Muscle layer of duodenum (tissue), 2 donors: ENCODE data around the gene HIPK2.
"Not testable (repeated sequence)": the region's sequence is repeated elsewhere in the genome, so short reads cannot be mapped to it uniquely, and the experiment has no call there.

Experiments
- H3K27ac ChIP-seq: one replicate; pipeline ENCODE4 v1.7.0; 2013; ENCODE audit warnings: mild to moderate bottlenecking, low read length
- H3K27me3 ChIP-seq: one replicate; pipeline ENCODE4 v1.7.0; 2013; ENCODE audit warnings: low read depth, mild to moderate bottlenecking, control low read depth, low read length
- H3K36me3 ChIP-seq, 2 donors: one replicate each; pipeline ENCODE4 v1.7.0; 2013; ENCODE audit warnings: low read length in 2 of 2, control low read depth in 1 of 2, mild to moderate bottlenecking in 1 of 2; ENCODE audit not compliant: insufficient read depth in 2 of 2, control insufficient read depth in 1 of 2
- H3K4me1 ChIP-seq, 2 donors: one replicate each; pipeline ENCODE4 v1.7.0; 2013; ENCODE audit warnings: low read length in 2 of 2, mild to moderate bottlenecking in 2 of 2, control low read depth in 1 of 2, moderate library complexity in 1 of 2; ENCODE audit not compliant: insufficient read depth in 2 of 2, control insufficient read depth in 1 of 2
- H3K4me3 ChIP-seq, 2 donors: one replicate each; pipeline ENCODE4 v1.7.0; 2013; ENCODE audit warnings: low read length in 2 of 2, low read depth in 1 of 2, mild to moderate bottlenecking in 1 of 2
- H3K9me3 ChIP-seq, 2 donors: one replicate each; pipeline ENCODE4 v1.7.0; 2013; ENCODE audit warnings: low read length in 2 of 2, control low read depth in 1 of 2, mild to moderate bottlenecking in 1 of 2; ENCODE audit not compliant: control insufficient read depth in 1 of 2
- donor health status: healthy.

HIPK2 gene

DNA sequence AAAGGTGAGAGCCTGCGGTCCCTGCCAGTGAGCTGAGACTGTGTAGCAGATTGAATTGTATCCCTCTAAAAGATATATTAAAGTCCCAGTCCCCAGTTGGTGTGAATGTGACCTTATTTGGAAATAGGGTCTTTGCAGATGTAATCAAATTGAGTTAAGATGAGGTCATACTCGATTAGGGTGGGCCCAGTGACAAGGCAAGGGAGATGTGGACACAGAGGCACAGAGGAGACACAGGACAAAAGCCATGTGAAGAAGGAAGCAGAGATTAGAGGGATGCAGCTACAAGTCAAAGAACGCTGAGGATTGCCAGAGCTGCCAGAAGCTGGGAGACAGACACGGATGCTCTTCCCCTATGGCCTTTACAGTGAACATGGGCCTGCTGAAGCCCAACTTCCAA, 150.0 kb downstream of the HIPK2 start:
- Histone ChIP-seq H3K27me3 (no peaks in the 10 kb centered on the region), H3K4me3 (no peak overlapping the region), H3K9me3 (no peaks in the 10 kb centered on the region), H3K27ac (no peak overlapping the region), H3K4me1 (no peaks in the 10 kb centered on the region), H3K36me3 (peaks cover 43 to 46% of the 10 kb centered on the region in 2 donors)

DNA sequence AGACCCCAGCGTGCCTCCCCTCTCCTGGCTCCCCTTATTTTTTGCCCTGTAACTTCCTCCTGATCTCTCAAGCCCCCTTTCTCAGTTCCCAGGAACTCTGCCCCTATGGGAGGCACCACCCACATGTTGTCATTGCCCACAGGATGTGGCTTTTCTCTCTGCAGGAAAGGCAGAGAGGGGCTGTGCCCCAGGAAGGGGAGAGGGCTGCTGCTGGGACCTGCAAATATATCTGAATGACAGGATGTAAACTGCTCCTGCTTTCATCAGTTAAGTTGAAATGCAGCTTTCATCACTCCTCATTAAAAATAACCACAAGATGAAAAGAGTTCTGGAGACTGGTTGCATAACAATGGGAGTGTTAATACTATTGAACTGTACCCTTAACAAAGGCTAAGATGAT, 151.0 kb downstream of the HIPK2 start:
- Histone ChIP-seq H3K36me3 (peaks cover 46 to 48% of the 10 kb centered on the region in 2 donors), H3K4me3 (no peak overlapping the region), H3K9me3 (no peaks in the 10 kb centered on the region), H3K27ac (no peak overlapping the region), H3K4me1 (no peaks in the 10 kb centered on the region), H3K27me3 (no peaks in the 10 kb centered on the region)

DNA sequence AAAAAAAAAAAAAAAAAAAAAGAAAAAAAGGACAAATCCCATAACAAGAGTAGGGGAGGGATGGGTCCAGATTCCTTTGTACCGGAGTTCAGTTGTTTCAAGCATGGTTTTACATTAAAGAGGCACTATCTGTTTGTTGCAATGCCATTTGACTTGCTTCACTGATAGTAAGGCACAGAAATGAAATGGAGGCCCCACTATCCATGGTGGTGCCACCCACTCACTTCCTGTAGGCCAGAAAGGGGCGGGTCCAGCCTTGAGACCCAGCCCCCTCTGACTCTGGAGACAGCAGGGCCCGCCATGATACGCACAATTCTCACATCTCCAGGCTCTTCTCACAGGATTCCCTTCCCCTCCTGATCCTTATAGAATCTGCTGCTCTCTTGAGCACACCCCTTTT, 154.3 kb downstream of the HIPK2 start:
- Histone ChIP-seq H3K36me3 (peaks cover 31 to 51% of the 10 kb centered on the region in 2 donors), H3K4me1 (no peaks in the 10 kb centered on the region), H3K27ac (no peak overlapping the region), H3K9me3 (no peaks in the 10 kb centered on the region), H3K27me3 (no peaks in the 10 kb centered on the region), H3K4me3 (no peak overlapping the region)

DNA sequence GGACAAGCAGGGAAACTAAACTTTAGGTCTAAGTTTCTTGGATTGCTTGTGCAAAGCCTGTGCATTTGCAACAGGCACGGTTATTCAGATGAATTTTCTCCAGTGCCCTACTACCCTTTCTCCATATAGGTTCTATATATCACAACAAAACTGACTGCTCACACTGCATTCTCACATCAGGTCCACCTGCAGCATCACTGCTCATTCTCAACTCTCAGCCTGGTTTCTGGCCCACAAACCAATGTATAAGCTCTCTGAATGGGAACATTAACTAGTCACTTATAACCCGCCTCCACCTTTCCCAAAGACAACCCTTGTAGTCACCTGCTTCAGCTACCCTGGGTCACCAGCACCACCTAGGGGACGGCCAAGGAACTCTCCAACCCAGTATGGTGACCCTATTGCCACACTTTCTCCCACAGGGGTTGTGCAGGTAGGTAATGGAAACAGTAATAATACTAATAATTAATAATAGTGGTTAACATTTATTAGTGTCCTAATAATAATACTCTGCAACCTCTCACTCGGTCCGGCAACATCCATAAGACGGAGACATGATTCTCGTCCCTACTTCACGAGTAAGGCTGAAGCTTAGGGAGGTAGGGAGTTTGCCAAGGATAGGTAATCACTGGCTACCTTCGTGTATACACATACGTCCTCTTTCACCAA, 157.0 kb downstream of the HIPK2 start:
- Histone ChIP-seq H3K9me3 (no peaks in the 10 kb centered on the region), H3K4me1 (no peaks in the 10 kb centered on the region), H3K27ac (no peak overlapping the region), H3K4me3 (no peak overlapping the region), H3K36me3 (peaks cover 35 to 64% of the 10 kb centered on the region in 2 donors), H3K27me3 (no peaks in the 10 kb centered on the region)

DNA sequence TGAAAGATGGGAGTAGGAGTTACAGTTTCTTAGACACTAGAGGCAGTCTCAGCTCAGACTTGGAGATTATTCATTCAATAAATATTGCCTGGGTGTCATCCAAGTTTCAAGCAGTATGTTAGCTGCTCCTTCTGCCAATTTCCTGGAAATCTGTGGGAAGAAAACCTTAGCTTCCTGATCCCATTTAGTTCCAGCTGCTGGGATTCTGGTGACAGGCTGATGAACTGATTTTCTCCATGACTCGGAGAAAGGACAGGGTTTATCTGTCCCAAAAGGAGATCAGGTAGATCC, 158.5 kb downstream of the HIPK2 start:
- H3K9me3 ChIP-seq = no peaks in the 10 kb centered on the region
- no peaks in the 10 kb centered on the region for H3K27me3 ChIP-seq
- no peaks in the 10 kb centered on the region for H3K4me1 ChIP-seq
- no peak overlapping the region for H3K4me3 ChIP-seq
- H3K27ac ChIP-seq = no peak overlapping the region
- H3K36me3 ChIP-seq = peaks cover 35 to 59% of the 10 kb centered on the region in 2 donors

DNA sequence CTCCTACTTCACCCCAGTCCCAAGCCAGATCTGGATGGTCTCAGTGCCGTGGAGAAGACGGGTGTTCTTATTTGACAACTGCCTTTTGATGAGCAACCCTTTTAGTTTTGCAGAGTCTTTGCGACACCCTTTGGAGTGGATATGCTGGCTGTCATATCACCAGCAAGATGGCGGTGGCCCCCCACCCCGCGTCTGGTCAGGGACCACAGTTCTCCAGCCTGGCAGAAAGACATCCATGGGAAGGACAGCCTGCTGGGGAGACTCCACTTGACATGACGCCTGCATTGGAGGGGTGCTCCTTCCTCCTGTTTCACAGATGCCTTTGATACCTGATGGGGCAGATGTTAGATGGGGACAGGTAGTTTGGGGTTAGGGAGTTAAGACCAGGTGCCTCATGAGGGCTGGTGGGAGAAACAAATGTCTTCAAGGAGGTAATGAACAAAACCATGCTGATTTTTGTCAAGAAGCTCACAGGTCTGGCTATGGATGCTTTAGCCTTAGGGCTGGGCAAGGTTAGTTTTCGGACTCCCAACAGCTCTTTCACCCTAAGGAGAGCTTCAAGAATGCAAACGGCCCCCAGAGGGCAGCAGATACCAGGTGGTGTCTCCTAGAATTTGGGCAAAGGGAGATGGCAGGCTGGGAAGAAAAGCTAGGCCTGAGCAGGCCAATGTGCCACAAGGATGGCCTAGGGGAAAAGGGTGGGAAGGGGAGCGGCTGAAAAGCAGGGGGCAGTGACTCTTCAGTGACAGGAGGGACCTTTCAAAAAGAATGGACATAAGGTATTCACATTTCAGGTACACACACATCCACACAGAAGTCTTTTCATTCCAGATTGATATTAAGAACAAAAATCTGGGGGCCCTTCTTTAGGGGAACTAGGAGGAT, 159.1 kb downstream of the HIPK2 start:
- H3K27ac ChIP-seq = no peak overlapping the region
- no peaks in the 10 kb centered on the region for H3K4me1 ChIP-seq
- peaks cover 40 to 64% of the 10 kb centered on the region in 2 donors for H3K36me3 ChIP-seq
- no peaks in the 10 kb centered on the region for H3K27me3 ChIP-seq
- no peaks in the 10 kb centered on the region for H3K9me3 ChIP-seq
- H3K4me3 ChIP-seq = no peak overlapping the region

DNA sequence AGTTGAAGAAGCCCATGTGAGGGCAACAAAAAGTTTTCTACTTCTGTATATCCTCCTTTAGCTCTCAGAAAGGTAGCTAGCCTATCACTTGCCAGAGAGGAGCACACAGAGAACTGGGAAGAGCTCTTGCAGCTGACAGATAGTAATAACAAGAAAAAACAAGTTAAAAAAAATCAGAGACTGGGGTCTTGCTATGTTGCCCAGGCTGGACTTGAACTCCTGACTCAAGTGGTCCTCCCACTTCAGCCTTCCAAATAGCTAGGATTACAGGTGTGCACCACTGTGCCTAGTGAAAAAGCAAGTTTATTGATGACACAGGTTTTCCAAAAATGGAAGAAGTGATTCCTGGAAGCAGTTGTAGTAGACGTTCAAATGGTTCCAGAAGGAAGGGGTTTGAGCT, 160.7 kb downstream of the HIPK2 start:
- Histone ChIP-seq H3K9me3 (no peaks in the 10 kb centered on the region), H3K4me3 (no peak overlapping the region), H3K4me1 (no peaks in the 10 kb centered on the region), H3K36me3 (peaks cover 56 to 65% of the 10 kb centered on the region in 2 donors), H3K27me3 (no peaks in the 10 kb centered on the region), H3K27ac (no peak overlapping the region)

DNA sequence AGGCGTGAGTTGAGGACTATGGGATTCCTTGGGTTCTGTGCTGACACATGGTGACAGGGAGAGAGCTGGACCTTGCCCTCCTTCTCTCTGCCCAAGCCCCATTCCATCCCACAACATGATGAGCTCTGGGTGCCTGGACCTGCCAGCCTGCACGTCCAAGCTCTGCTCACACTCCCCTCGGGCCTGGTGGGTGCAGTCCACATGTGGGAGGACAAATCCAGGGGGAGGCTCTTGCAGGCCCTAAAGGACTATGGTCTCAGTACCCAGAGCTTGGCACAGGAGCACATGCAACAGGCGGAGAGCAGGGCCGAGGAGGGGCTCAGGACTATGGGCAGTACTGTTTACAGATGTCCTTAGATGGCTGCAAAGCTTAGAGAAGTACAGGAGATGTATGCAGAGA, 162.9 kb downstream of the HIPK2 start:
- Histone ChIP-seq H3K4me3 (no peak overlapping the region), H3K9me3 (no peaks in the 10 kb centered on the region), H3K36me3 (peaks cover 47 to 71% of the 10 kb centered on the region in 2 donors), H3K27ac (no peak overlapping the region), H3K4me1 (no peaks in the 10 kb centered on the region), H3K27me3 (no peaks in the 10 kb centered on the region)

DNA sequence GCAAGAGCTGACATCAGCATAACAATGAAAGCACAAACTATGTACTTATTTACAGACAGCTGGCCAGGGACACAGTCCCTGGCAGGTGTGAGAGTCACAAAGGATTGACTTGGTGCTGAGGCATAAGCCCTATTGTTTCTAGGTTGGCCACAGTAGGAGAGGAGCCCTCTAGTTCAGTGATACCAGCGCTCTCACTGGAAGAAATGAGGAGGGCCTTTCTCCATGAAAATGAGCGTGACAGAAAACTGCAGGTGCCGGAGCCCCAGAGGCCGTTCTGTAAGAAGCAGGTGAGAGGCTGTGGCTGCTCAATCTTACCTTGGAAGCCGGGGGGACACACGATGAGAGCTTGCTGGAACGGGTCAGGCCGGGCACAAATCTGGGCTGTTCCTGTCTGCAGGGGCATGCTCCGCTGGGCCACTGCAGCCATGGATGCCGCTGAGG, 163.8 kb downstream of the HIPK2 start:
- no peaks in the 10 kb centered on the region for H3K4me1 ChIP-seq
- H3K27me3 ChIP-seq = no peaks in the 10 kb centered on the region
- no peak overlapping the region for H3K27ac ChIP-seq
- H3K4me3 ChIP-seq = no peak overlapping the region
- peaks cover 51 to 70% of the 10 kb centered on the region in 2 donors for H3K36me3 ChIP-seq
- no peaks in the 10 kb centered on the region for H3K9me3 ChIP-seq

DNA sequence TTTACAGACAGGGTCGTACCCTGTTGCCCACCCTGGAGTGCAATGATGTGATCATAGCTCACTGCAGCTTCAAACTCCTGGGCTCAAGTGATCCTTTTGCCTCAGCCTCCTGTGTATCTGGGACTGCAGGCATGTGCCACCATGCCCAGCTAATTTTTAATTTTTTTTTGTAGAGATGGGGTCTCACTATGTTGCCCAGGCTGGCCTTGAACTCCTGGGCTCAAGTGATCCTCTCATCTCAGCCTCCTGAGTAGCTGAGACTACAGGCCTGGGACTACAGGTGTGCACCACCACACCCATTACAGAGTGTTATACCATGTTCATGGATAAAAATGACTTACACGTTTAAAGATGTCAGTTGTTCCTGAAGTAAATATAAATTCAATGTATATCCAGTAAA, 166.2 kb downstream of the HIPK2 start:
- not testable (repeated sequence) for H3K4me1 ChIP-seq, H3K27ac ChIP-seq, H3K9me3 ChIP-seq, H3K27me3 ChIP-seq, H3K4me3 ChIP-seq
- peaks cover 42 to 51% of the 10 kb centered on the region in 2 donors for H3K36me3 ChIP-seq

DNA sequence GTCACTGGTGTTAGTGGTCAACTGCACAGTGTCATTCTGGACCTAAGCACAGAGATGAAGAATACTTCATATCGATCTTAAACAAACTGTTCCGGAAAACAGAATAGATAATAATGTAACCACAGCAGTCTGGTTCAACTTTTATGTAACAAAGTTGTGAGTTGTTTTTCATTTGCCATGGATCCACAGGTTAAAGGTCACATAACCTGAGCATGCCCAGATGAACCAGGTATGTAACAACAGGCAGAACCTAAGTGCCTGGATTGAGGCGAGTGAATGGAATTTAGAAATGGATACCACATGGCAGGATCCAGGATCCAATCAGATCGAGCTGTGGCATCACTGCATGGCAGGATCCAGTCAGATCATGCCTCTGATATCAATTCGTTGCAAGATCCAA, 167.2 kb downstream of the HIPK2 start:
- Histone ChIP-seq H3K4me3 (no peak overlapping the region), H3K4me1 (no peaks in the 10 kb centered on the region), H3K27me3 (no peaks in the 10 kb centered on the region), H3K27ac (no peak overlapping the region), H3K36me3 (peaks cover 38 to 44% of the 10 kb centered on the region in 2 donors), H3K9me3 (no peaks in the 10 kb centered on the region)
